Measurements from ENCODE around the gene NAB1. TPM values are rescaled to one million over a fixed set of nuclear protein-coding genes. Genes with fewer than 3 reads are reported as not detected.

The NAB1 gene
- polyA plus RNA-seq, 1 of the 3 experiments (the other 2 are of a cell fraction): 9.7 TPM

GRCh38 chr2:190714958-190715357, 66.1 kb downstream of the NAB1 start:
- no peak overlapping the region for H2AFZ ChIP-seq (ENCODE audit: low read depth)
- H3K4me3 ChIP-seq (ENCODE audit: low read depth in 2 of 2, low read length in 1 of 2): no peak overlapping the region
- no peaks in the 10 kb centered on the region for H3F3A ChIP-seq (replicated peaks; ENCODE audit: insufficient read depth)
- ChIA-PET CTCF (no interaction called here), POLR2A (no interaction called here)
- DNase-seq: no peak
- WGBS (ENCODE audit: low lambda C conversion rate): 88% methylated on average over 5 of the region's 5 CpGs
- H3K36me3 ChIP-seq (replicated peaks in 1 of 2; ENCODE audit: control insufficient read depth in 1 of 2, insufficient read depth in 2 of 2, low read length in 1 of 2): no peaks in the 10 kb centered on the region
- H3K9me3 ChIP-seq: no peaks in the 10 kb centered on the region
- H4K20me1 ChIP-seq (ENCODE audit: insufficient read depth): no peaks in the 10 kb centered on the region
- H3K9me2 ChIP-seq: no peaks in the 10 kb centered on the region
- no peaks in the 10 kb centered on the region for H3K27me3 ChIP-seq (ENCODE audit: insufficient read depth)
- no peaks in the 10 kb centered on the region for H3K79me2 ChIP-seq (ENCODE audit: insufficient read depth)
- TF ChIP-seq USF2 (IDR thresholded peaks at IDR 0.05; ENCODE audit: borderline replicate concordance, low read depth, low read length) (no peak), RCOR1 (IDR thresholded peaks at IDR 0.05; ENCODE audit: low read length) (no peak), SIN3A (IDR thresholded peaks at IDR 0.05; ENCODE audit: borderline replicate concordance, low read depth, low read length) (no peak), MEF2A (IDR thresholded peaks at IDR 0.05; ENCODE audit: borderline replicate concordance, low read depth) (no peak), TAF1 (IDR thresholded peaks at IDR 0.05; ENCODE audit: borderline replicate concordance, low read depth, low read length) (no peak), GATA2 (CRISPR knock-in tag; IDR thresholded peaks at IDR 0.05) (no peak)
- H3K27ac ChIP-seq (ENCODE audit: low read depth in 2 of 2, low read length in 1 of 2): no peak overlapping the region
- no peak overlapping the region for H3K4me2 ChIP-seq
- no peak overlapping the region for H3K9ac ChIP-seq
- H3K4me1 ChIP-seq (ENCODE audit: control insufficient read depth in 1 of 2, insufficient read depth in 2 of 2, low read depth in 1 of 2, low read length in 1 of 2): peaks cover 0 to 15% of the 10 kb centered on the region in 2 experiments; a peak in 2 of 4 replicates

- ChIA-PET POLR2A (no interaction called here), CTCF (no interaction called here)
- H3K4me3 ChIP-seq (ENCODE audit: low read depth in 2 of 2, low read length in 1 of 2): no peak overlapping the region
- DNase-seq: no peak
- no peaks in the 10 kb centered on the region for H3K36me3 ChIP-seq (replicated peaks in 1 of 2; ENCODE audit: control insufficient read depth in 1 of 2, insufficient read depth in 2 of 2, low read length in 1 of 2)
- no peaks in the 10 kb centered on the region for H3K79me2 ChIP-seq (ENCODE audit: insufficient read depth)
- H3K27me3 ChIP-seq (ENCODE audit: insufficient read depth): no peaks in the 10 kb centered on the region
- no peak overlapping the region for H2AFZ ChIP-seq (ENCODE audit: low read depth)
- no peaks in the 10 kb centered on the region for H3F3A ChIP-seq (replicated peaks; ENCODE audit: insufficient read depth)
- peaks cover 0 to 15% of the 10 kb centered on the region in 2 experiments; a peak in 2 of 4 replicates for H3K4me1 ChIP-seq (ENCODE audit: control insufficient read depth in 1 of 2, insufficient read depth in 2 of 2, low read depth in 1 of 2, low read length in 1 of 2)
- H3K9me3 ChIP-seq: no peaks in the 10 kb centered on the region
- TF ChIP-seq IRF3 (IDR thresholded peaks at IDR 0.05; ENCODE audit: low read depth, low read length) (no peak), JUND (IDR thresholded peaks at IDR 0.05) (no peak), CHD2 (IDR thresholded peaks at IDR 0.05; ENCODE audit: low read length, partially characterized antibody) (no peak), MAX (IDR thresholded peaks at IDR 0.05; ENCODE audit: low read depth) (no peak), ELF1 (IDR thresholded peaks at IDR 0.05) (no peak), GATA2 (CRISPR knock-in tag; IDR thresholded peaks at IDR 0.05) (no peak), FOSL2 (IDR thresholded peaks at IDR 0.05; ENCODE audit: borderline replicate concordance, low read depth) (no peak), PBX3 (IDR thresholded peaks at IDR 0.05) (no peak), CTCF (IDR thresholded peaks at IDR 0.05) (no peak), USF2 (IDR thresholded peaks at IDR 0.05; ENCODE audit: borderline replicate concordance, low read depth, low read length) (no peak), RFX5 (IDR thresholded peaks at IDR 0.05; ENCODE audit: low read length) (no peak), YY1 (IDR thresholded peaks at IDR 0.05; ENCODE audit: low read depth) (no peak), MEF2A (IDR thresholded peaks at IDR 0.05; ENCODE audit: borderline replicate concordance, low read depth) (no peak), EZH2phosphoT487 (IDR thresholded peaks at IDR 0.05; ENCODE audit: borderline replicate concordance, low read depth) (no peak), EP300 (IDR thresholded peaks at IDR 0.05; ENCODE audit: borderline replicate concordance in 1 of 2, low read depth in 1 of 2, low read length in 1 of 2) (no peak), USF1 (IDR thresholded peaks at IDR 0.05; ENCODE audit: borderline replicate concordance, low read depth) (no peak)
- no peak overlapping the region for H3K4me2 ChIP-seq
- H3K9me2 ChIP-seq: no peaks in the 10 kb centered on the region
- H3K27ac ChIP-seq (ENCODE audit: low read depth in 2 of 2, low read length in 1 of 2): no peak overlapping the region
- no peaks in the 10 kb centered on the region for H4K20me1 ChIP-seq (ENCODE audit: insufficient read depth)
- no peak overlapping the region for H3K9ac ChIP-seq
- 80% methylated on average over 1 of the region's 1 CpG for WGBS (ENCODE audit: low lambda C conversion rate)
Measured at GRCh38 chr2:190716176-190716807, 67.4 kb downstream of the NAB1 start.

All from SK-N-SH (cell line).